Stimulated activated naive CD4-positive, alpha-beta T cell treated with Interleukin-2 at 50 U/mL for 16 hours (primary cell): ENCODE data around the gene ANKRD30B.
"Not testable (repeated sequence)": the region's sequence is repeated elsewhere in the genome, so short reads cannot be mapped to it uniquely, and the experiment has no call there.

Experiments
- DNase-seq: peaks from one replicate; lab custom pipeline; 2025; lab: John Stamatoyannopoulos, UW

Gene ANKRD30B

GRCh38 chr18:14747513-14748474 lies at the start of gene ANKRD30B:
TSS of gene ANKRD30B (plus strand) at chr18:14748172. CDS start at chr18:14748420, 248 bp downstream.
- no peak for DNase-seq

DNA sequence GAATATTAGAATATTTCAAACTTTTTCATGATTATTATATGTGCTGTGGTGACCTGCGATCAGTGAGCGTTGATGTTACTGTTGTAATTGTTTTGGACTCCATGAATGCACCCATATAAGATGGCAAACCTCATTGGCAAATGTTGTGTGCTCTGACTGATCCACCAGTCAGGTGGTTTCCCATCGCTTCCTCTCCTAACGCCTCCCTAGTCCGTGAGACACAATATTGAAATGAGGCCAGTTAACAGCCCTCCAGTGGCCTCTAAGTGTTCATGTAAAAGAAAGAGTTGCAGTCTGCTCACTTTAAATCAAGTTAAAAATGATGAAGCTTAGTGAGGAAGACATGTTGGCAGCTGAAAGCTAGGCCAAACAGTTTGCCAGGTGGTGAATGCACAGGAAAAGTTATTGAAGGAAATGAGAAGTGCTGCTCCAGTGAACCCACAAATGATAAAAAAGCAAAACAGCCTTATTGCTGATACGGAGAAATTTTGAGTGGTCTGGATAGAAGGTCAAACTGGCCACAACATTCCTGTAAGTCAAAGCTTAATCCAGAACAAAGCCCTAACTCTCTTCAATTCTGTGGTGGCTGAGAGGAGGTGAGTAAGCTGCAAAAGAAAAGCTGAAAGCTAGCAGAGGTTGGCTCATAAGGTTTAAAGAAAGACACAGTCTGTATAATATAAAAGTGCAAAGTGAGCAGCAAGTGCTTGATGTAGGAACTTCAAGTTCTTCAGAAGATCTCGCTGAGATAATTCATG lies 46.5 kb upstream of the ANKRD30B start:
- not testable (repeated sequence) for DNase-seq

DNA sequence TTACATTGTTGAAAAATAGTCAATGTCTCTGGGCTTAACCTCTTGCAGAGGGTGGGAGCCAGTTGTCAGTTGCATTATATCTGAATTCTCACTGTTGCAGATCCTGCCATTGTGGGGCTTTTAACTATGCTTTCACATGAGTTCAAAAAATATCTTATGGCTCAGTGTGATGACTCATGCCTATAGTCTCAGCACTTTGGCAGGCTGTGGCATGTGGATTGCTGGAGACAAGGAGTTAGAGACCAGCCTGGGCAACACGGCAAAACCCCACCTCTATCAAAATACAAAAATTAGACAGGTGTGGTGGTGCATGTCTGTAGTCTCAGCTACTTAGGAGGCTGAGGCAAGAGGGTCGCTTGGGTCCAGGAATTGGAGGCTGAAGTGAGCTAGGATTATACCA lies 38.2 kb upstream of the ANKRD30B start:
- DNase-seq, result not testable (repeated sequence)

DNA sequence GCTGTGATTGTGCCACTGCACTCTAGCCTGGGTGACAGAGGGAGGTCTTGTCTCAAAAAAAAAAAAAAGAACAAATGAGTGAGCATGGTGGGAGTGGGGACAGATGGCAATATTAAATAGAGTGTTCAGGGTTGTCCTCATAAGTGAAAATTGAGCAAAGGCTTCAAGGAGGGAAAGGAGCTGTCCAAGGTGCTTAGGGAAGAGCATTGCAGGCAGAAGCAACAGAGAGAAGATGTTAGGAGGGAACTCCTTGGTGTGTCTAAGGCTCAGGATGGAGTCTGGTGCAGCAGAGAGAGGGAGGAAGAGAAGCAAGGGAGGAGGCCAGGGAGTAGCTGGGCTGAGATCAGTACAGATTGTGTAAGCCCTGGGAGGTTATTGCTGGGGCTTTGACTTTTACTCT lies 26.4 kb upstream of the ANKRD30B start:
- not testable (repeated sequence) for DNase-seq

- DNase-seq, result not testable (repeated sequence)
Observed at GRCh38 chr18:14739056-14739455, 8.9 kb upstream of the ANKRD30B start.

- DNase-seq, result no peak
Observed at GRCh38 chr18:14746897-14747296, 1.1 kb upstream of the ANKRD30B start.

GRCh38 chr18:14748496-14748895 lies 524 bp downstream of the ANKRD30B start:
- no peak for DNase-seq

DNA sequence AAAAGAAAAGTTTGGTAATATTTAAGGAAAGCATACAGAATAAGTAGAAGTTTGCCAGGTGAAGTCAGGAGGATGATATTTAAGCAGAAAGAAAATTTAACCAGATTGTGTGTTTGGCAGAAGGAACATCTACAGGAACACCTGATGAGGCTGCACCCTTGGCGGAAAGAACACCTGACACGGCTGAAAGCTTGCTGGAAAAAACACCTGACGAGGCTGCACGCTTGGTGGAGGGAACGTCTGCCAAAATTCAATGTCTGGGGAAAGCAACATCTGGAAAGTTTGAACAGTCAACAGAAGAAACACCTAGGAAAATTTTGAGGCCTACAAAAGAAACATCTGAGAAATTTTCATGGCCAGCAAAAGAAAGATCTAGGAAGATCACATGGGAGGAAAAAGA lies 15.6 kb downstream of the ANKRD30B start:
- not testable (repeated sequence) for DNase-seq

DNA sequence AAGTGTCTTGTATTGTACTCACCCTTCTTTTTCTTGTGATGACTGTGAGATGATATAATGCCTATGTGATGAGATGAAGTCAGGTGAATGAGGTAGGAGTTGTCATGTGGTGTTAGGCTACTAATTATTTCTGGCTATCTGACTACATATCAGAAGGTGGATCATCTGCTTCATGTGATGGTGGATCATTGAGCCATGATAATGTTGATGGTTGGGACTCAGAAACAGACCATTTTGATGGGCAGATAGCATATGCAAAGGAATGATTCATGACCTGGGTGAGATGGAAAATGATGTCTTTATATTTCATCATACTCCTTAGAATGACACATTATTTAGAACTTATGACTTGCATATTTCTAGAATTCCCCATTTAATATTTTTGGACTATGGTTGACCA lies 19.5 kb downstream of the ANKRD30B start:
- no peak for DNase-seq

DNA sequence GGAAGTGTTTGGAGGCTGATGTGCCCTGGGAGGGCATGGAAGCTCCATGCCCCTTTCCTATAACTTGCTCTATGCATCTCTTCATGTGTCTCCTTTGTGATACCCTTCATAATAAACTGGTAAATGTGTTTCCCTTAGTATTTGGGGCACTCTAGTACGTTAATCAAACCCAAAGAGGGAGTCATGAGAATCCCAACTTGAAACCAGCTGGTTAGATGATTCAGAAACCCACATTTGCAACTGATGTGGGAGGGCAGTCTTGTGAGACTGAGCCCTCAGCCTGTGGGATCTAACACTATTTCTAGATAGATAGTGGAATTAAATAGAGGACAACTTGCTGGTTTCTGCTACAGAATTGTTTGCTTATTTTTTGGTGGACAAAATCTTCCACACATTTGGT lies 20.3 kb downstream of the ANKRD30B start:
- DNase-seq, result no peak

DNA sequence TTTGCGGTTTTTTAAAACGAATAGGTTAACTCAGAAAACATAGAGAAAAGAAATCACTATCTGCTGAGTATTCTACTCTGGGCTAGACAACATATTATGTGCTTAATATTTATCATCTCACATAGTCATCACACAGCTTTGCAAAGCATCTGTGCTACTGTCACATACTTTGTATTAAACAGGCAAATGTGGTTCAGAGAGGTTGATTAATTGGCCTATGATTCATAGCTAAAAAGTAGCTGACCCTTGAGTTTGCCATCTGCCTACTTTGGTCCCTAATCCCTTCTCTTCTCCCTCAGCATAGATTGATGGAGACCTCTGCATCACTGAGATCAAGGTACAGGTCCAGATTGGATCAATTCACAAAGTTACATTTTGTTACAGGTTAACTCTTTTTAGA lies 21.4 kb downstream of the ANKRD30B start:
- no peak for DNase-seq

DNA sequence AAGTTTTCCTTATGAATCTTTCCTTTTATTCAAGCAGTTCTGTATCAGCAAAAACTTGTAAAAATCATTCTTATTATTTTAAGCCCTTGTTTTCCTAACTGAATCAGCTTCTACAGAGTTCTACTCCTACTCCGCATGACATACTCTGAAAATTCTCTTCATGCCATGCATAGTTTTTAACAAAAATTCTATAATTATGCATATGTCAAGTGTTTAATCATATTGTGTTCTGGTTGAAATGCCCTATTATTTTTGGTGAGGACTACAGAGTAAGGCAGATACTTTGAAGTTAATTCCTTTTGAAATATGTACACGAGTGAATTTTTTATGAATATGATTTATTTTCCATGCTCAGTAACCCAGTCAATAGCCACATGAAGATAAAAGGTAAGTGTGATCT lies 28.8 kb downstream of the ANKRD30B start:
- DNase-seq, result no peak

GRCh38 chr18:14781671-14782070 lies 33.7 kb downstream of the ANKRD30B start:
- no peak for DNase-seq

DNA sequence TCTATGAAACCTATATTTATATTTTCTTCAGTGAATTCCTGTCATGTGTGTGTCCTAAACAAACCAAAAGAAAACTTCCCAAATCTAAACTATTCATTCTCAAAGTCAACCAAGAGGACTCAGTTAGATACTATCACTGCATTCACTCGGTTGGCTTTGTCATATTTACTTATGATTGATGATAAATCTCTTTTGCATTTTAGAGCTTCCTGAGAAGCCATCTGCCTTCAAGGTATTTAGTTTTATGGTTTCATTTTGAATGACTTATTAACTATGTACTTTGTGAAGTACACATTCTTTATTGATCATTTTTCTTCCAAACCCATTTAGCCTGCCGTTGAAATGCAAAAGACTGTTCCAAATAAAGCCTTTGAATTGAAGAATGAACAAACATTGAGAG lies 36.2 kb downstream of the ANKRD30B start:
- no peak for DNase-seq

DNA sequence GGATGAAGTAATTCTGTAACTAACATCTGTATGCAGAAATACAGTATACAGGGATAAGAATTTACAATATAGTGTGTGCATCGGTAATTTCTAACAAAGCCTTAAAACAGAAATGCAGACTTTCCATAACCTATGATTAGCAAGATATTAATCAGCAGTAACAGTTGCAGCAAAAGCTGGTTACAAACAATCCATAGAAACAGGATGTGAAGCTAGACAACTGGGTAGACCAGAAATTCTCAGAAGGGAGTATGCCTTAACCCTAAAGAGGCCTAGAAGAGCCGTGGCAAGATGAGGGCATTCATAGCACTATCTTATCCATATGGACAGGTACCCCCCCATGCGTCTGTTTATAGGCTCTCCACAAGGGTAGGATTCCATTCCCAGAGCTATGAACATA lies 48.9 kb downstream of the ANKRD30B start:
- not testable (repeated sequence) for DNase-seq

DNA sequence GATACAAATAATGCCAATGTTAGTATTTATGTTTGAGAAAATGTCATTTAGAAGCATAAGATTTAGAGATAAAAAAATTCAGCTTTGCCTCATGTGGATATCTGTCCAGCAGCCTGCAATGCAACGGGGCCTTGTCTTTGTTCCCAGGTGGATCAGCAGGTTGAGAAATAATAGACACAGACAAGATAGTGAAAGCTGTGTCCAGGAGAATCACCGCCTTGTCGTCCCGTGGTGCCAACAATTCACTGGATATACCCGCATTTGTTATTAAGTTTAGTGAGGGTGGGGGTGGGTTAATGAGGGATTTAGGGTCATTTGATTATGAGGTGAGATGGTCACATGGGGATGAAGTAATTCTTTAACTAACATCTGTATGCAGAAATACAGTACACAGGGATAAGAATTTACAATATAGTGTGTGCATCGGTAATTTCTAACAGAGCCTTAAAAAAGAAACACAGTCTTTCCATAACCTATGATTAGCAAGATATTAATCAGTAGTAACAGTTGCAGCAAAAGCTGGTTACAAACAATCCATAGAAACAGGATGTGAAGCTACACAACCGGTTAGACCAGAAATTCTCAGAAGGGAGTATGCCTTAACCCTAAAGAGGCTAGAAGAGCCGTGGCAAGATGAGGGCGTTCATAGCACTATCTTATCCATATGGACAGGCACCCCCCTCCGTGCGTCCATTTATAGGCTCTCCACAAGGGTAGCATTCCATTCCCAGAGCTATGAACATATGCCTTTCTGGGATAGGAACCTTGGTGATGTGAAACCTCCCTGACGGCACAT lies 50.2 kb downstream of the ANKRD30B start:
- DNase-seq, result not testable (repeated sequence)

GRCh38 chr18:14811081-14811480 lies 63.1 kb downstream of the ANKRD30B start:
- not testable (repeated sequence) for DNase-seq

GRCh38 chr18:14826972-14827632 lies 79.1 kb downstream of the ANKRD30B start:
- DNase-seq, result not testable (repeated sequence)

GRCh38 chr18:14841607-14842006 lies 93.6 kb downstream of the ANKRD30B start:
- not testable (repeated sequence) for DNase-seq

DNA sequence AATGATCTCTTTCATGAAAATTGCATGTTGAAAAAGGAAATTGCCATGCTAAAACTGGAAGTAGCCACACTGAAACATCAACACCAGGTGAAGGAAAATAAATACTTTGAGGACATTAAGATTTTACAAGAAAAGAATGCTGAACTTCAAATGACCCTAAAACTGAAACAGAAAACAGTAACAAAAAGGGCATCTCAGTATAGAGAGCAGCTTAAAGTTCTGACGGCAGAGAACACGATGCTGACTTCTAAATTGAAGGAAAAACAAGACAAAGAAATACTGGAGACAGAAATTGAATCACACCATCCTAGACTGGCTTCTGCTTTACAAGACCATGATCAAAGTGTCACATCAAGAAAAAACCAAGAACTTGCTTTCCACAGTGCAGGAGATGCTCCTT lies 103.6 kb downstream of the ANKRD30B start:
- DNase-seq, result not testable (repeated sequence)

- DNase-seq, result not testable (repeated sequence)
Observed at GRCh38 chr18:14855634-14856033, 107.7 kb downstream of the ANKRD30B start.
